ENCODE measurements around the gene TMCC1.

The TMCC1 gene

GRCh38 chr3:129938140-129938930 is 44.8 kb upstream of the TMCC1 start:
- Histone ChIP-seq H3K4ac (ENCODE audit: low read depth in 1 of 2, low read length in 2 of 2) (no peak overlapping the region), H3K18ac (ENCODE audit: low read depth in 1 of 2, low read length in 2 of 2) (no peak overlapping the region), H3K14ac (ENCODE audit: low read length in 2 of 2) (no peak overlapping the region), H3K4me2 (ENCODE audit: low read length, poor library complexity, severe bottlenecking) (no peak overlapping the region), H2BK12ac (ENCODE audit: low read length in 2 of 2) (no peak overlapping the region), H2AFZ (ENCODE audit: low read depth, low read length) (no peak overlapping the region), H3K4me1 (ENCODE audit: control insufficient read depth, insufficient read depth, low read depth, low read length) (peaks cover 2% of the 10 kb centered on the region), H3K36me3 (ENCODE audit: control insufficient read depth in 1 of 2, insufficient read depth in 2 of 2, low read depth in 1 of 2, low read length in 2 of 2) (no peaks in the 10 kb centered on the region), H3K27me3 (ENCODE audit: control insufficient read depth in 1 of 2, insufficient read depth in 1 of 2, low read length in 2 of 2) (peaks cover 16 to 22% of the 10 kb centered on the region in 2 experiments), H3K79me1 (replicated peaks; ENCODE audit: low read length, poor library complexity, severe bottlenecking) (no peaks in the 10 kb centered on the region), H2BK120ac (ENCODE audit: low read depth, low read length) (no peak overlapping the region), H4K91ac (ENCODE audit: low read length) (no peak overlapping the region), H2BK15ac (ENCODE audit: low read depth, poor library complexity, severe bottlenecking) (no peak overlapping the region), H3K4me3 (ENCODE audit: insufficient read depth in 1 of 2, low read depth in 1 of 2, low read length in 2 of 2) (no peak overlapping the region), H2BK5ac (ENCODE audit: low read depth, low read length, poor library complexity, severe bottlenecking) (no peak overlapping the region), H3K23ac (ENCODE audit: low read length in 2 of 2) (no peak overlapping the region), H2AK5ac (ENCODE audit: low read length, severe bottlenecking) (no peak overlapping the region), H3K9me3 (ENCODE audit: control insufficient read depth, low read length) (no peaks in the 10 kb centered on the region), H4K8ac (ENCODE audit: low read length) (no peak overlapping the region), H3K9ac (ENCODE audit: low read length) (no peak overlapping the region), H3K27ac (ENCODE audit: low read length, poor library complexity, severe bottlenecking) (no peak overlapping the region)
- 86% methylated on average over 8 of the region's 8 CpGs for WGBS
- DNase-seq = no peak

- H3K14ac ChIP-seq (ENCODE audit: low read length in 2 of 2) = no peak overlapping the region
- H3K23ac ChIP-seq (ENCODE audit: low read length in 2 of 2) = no peak overlapping the region
- no peak overlapping the region for H2AFZ ChIP-seq (ENCODE audit: low read depth, low read length)
- peaks cover 16 to 24% of the 10 kb centered on the region in 2 experiments for H3K27me3 ChIP-seq (ENCODE audit: control insufficient read depth in 1 of 2, insufficient read depth in 1 of 2, low read length in 2 of 2)
- no peak for DNase-seq
- H3K4ac ChIP-seq (ENCODE audit: low read depth in 1 of 2, low read length in 2 of 2) = no peak overlapping the region
- no peak overlapping the region for H2AK5ac ChIP-seq (ENCODE audit: low read length, severe bottlenecking)
- no peak overlapping the region for H4K8ac ChIP-seq (ENCODE audit: low read length)
- no peak overlapping the region for H3K9ac ChIP-seq (ENCODE audit: low read length)
- H4K91ac ChIP-seq (ENCODE audit: low read length) = no peak overlapping the region
- H3K9me3 ChIP-seq (ENCODE audit: control insufficient read depth, low read length) = no peaks in the 10 kb centered on the region
- no peak overlapping the region for H2BK120ac ChIP-seq (ENCODE audit: low read depth, low read length)
- H3K18ac ChIP-seq (ENCODE audit: low read depth in 1 of 2, low read length in 2 of 2) = no peak overlapping the region
- peaks cover 2% of the 10 kb centered on the region for H3K4me1 ChIP-seq (ENCODE audit: control insufficient read depth, insufficient read depth, low read depth, low read length)
- no peak overlapping the region for H3K27ac ChIP-seq (ENCODE audit: low read length, poor library complexity, severe bottlenecking)
- no peaks in the 10 kb centered on the region for H3K36me3 ChIP-seq (ENCODE audit: control insufficient read depth in 1 of 2, insufficient read depth in 2 of 2, low read depth in 1 of 2, low read length in 2 of 2)
- 90% methylated on average over 9 of the region's 9 CpGs for WGBS
- H3K4me2 ChIP-seq (ENCODE audit: low read length, poor library complexity, severe bottlenecking) = no peak overlapping the region
- no peak overlapping the region for H2BK15ac ChIP-seq (ENCODE audit: low read depth, poor library complexity, severe bottlenecking)
- H2BK12ac ChIP-seq (ENCODE audit: low read length in 2 of 2) = no peak overlapping the region
- no peak overlapping the region for H3K4me3 ChIP-seq (ENCODE audit: insufficient read depth in 1 of 2, low read depth in 1 of 2, low read length in 2 of 2)
- no peak overlapping the region for H2BK5ac ChIP-seq (ENCODE audit: low read depth, low read length, poor library complexity, severe bottlenecking)
- no peaks in the 10 kb centered on the region for H3K79me1 ChIP-seq (replicated peaks; ENCODE audit: low read length, poor library complexity, severe bottlenecking)
Measured at GRCh38 chr3:129937717-129938116, 44.2 kb upstream of the TMCC1 start.

DNA sequence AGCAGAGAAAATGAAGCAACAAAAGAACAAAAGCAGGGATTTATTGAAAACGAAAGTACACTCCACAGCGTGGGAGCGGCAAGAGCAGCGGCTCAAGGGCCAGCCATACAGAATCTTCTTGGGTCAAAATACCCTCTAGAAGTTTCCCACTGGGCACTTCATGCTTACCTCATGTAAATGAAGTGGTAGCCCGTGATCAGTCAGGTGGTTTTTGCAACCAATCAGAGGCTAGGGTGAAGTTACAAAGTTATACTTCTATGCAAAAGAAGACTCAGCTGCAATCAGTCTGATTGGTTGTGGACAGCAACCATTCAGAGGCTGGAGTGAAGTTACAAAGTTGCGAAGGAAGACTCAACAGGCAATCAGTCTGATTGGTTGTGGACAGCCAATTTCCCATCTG is 43.2 kb upstream of the TMCC1 start:
- no peak overlapping the region for H4K8ac ChIP-seq (ENCODE audit: low read length)
- H3K27me3 ChIP-seq (ENCODE audit: control insufficient read depth in 1 of 2, insufficient read depth in 1 of 2, low read length in 2 of 2) = peaks cover 16 to 24% of the 10 kb centered on the region in 2 experiments
- H2AK5ac ChIP-seq (ENCODE audit: low read length, severe bottlenecking) = no peak overlapping the region
- H3K14ac ChIP-seq (ENCODE audit: low read length in 2 of 2) = no peak overlapping the region
- H3K18ac ChIP-seq (ENCODE audit: low read depth in 1 of 2, low read length in 2 of 2) = no peak overlapping the region
- H3K4me2 ChIP-seq (ENCODE audit: low read length, poor library complexity, severe bottlenecking) = peak overlapping the region; percentile 24
- no peak overlapping the region for H3K4ac ChIP-seq (ENCODE audit: low read depth in 1 of 2, low read length in 2 of 2)
- H2AFZ ChIP-seq (ENCODE audit: low read depth, low read length) = no peak overlapping the region
- H2BK5ac ChIP-seq (ENCODE audit: low read depth, low read length, poor library complexity, severe bottlenecking) = no peak overlapping the region
- peak; percentile 18 for DNase-seq
- H3K27ac ChIP-seq (ENCODE audit: low read length, poor library complexity, severe bottlenecking) = no peak overlapping the region
- H3K23ac ChIP-seq (ENCODE audit: low read length in 2 of 2) = no peak overlapping the region
- H3K79me1 ChIP-seq (replicated peaks; ENCODE audit: low read length, poor library complexity, severe bottlenecking) = no peaks in the 10 kb centered on the region
- H2BK120ac ChIP-seq (ENCODE audit: low read depth, low read length) = no peak overlapping the region
- H3K4me1 ChIP-seq (ENCODE audit: control insufficient read depth, insufficient read depth, low read depth, low read length) = peaks cover 2% of the 10 kb centered on the region
- H3K9me3 ChIP-seq (ENCODE audit: control insufficient read depth, low read length) = no peaks in the 10 kb centered on the region
- no peaks in the 10 kb centered on the region for H3K36me3 ChIP-seq (ENCODE audit: control insufficient read depth in 1 of 2, insufficient read depth in 2 of 2, low read depth in 1 of 2, low read length in 2 of 2)
- peak overlapping the region; percentile 83 for H3K9ac ChIP-seq (ENCODE audit: low read length)
- WGBS = 87% methylated on average over 6 of the region's 6 CpGs
- H3K4me3 ChIP-seq (ENCODE audit: insufficient read depth in 1 of 2, low read depth in 1 of 2, low read length in 2 of 2) = peak overlapping the region in 1 of 2 experiments; percentile 73
- no peak overlapping the region for H4K91ac ChIP-seq (ENCODE audit: low read length)
- H2BK15ac ChIP-seq (ENCODE audit: low read depth, poor library complexity, severe bottlenecking) = no peak overlapping the region
- no peak overlapping the region for H2BK12ac ChIP-seq (ENCODE audit: low read length in 2 of 2)

GRCh38 chr3:129934234-129935123 is 41.0 kb upstream of the TMCC1 start:
- H2BK120ac ChIP-seq (ENCODE audit: low read depth, low read length) = no peak overlapping the region
- H3K4me3 ChIP-seq (ENCODE audit: insufficient read depth in 1 of 2, low read depth in 1 of 2, low read length in 2 of 2) = peak overlapping the region in 1 of 2 experiments; percentile 68
- 30% methylated on average over 20 of the region's 20 CpGs for whole genome bisulfite sequencing
- H3K9ac ChIP-seq (ENCODE audit: low read length) = peak overlapping the region; percentile 61
- H3K23ac ChIP-seq (ENCODE audit: low read length in 2 of 2) = no peak overlapping the region
- no peak overlapping the region for H4K8ac ChIP-seq (ENCODE audit: low read length)
- H2AK5ac ChIP-seq (ENCODE audit: low read length, severe bottlenecking) = peak overlapping the region; percentile 8
- no peaks in the 10 kb centered on the region for H3K36me3 ChIP-seq (ENCODE audit: control insufficient read depth in 1 of 2, insufficient read depth in 2 of 2, low read depth in 1 of 2, low read length in 2 of 2)
- peaks cover 14% of the 10 kb centered on the region for H3K9me3 ChIP-seq (ENCODE audit: control insufficient read depth, low read length)
- no peak overlapping the region for H3K14ac ChIP-seq (ENCODE audit: low read length in 2 of 2)
- no peak overlapping the region for H4K91ac ChIP-seq (ENCODE audit: low read length)
- H3K27me3 ChIP-seq (ENCODE audit: control insufficient read depth in 1 of 2, insufficient read depth in 1 of 2, low read length in 2 of 2) = peaks cover 8 to 12% of the 10 kb centered on the region in 2 experiments
- no peak overlapping the region for H3K18ac ChIP-seq (ENCODE audit: low read depth in 1 of 2, low read length in 2 of 2)
- H3K4ac ChIP-seq (ENCODE audit: low read depth in 1 of 2, low read length in 2 of 2) = no peak overlapping the region
- no peak overlapping the region for H2BK5ac ChIP-seq (ENCODE audit: low read depth, low read length, poor library complexity, severe bottlenecking)
- H2BK15ac ChIP-seq (ENCODE audit: low read depth, poor library complexity, severe bottlenecking) = no peak overlapping the region
- H3K79me1 ChIP-seq (replicated peaks; ENCODE audit: low read length, poor library complexity, severe bottlenecking) = no peaks in the 10 kb centered on the region
- H2BK12ac ChIP-seq (ENCODE audit: low read length in 2 of 2) = no peak overlapping the region
- H2AFZ ChIP-seq (ENCODE audit: low read depth, low read length) = no peak overlapping the region
- peaks cover 2% of the 10 kb centered on the region for H3K4me1 ChIP-seq (ENCODE audit: control insufficient read depth, insufficient read depth, low read depth, low read length)
- H3K4me2 ChIP-seq (ENCODE audit: low read length, poor library complexity, severe bottlenecking) = peak overlapping the region; percentile 86
- DNase-seq = peak; percentile 32
- H3K27ac ChIP-seq (ENCODE audit: low read length, poor library complexity, severe bottlenecking) = no peak overlapping the region
